ENCODE measurements around the gene GAA. TPM values are rescaled to one million over a fixed set of nuclear protein-coding genes. Genes with fewer than 3 reads are reported as not detected.

Gene GAA
- total RNA-seq, 1 experiment from 2014 or later, result 36.1 TPM

DNA sequence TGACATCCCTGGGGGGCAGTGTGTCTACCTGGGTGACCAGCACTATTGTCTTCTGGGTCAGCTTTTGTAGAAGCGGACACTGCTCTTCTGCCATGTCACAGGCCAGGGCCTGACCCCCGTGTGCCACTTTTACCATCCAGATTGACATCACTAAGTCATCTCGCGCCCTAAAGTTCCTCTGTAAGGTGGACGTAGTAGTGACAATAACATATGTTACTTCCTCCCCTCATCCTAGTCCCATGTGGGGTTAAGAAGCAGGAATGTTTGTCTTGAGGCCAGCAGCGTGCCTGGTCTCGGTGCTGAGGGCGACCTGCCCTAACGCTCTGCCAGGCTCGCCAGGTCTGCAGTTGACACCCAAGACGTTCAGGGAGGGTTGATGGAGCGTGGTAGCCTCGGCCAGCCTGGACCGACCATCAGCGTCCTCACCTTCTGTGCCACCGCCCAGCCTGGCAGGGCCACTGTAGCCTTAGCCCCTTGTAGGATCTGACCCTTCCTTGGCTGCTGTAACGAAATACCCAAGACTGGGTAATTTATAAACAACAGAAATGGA is 20.7 kb downstream of the GAA start:
- TF ChIP-seq POLR2AphosphoS5 (IDR thresholded peaks at IDR 0.05; ENCODE audit: low read depth, low read length), result no peak
- TF ChIP-seq SIN3A (IDR thresholded peaks at IDR 0.05; ENCODE audit: borderline replicate concordance, insufficient read depth, low read depth, low read length), result no peak
- TF ChIP-seq, protein P1, sequence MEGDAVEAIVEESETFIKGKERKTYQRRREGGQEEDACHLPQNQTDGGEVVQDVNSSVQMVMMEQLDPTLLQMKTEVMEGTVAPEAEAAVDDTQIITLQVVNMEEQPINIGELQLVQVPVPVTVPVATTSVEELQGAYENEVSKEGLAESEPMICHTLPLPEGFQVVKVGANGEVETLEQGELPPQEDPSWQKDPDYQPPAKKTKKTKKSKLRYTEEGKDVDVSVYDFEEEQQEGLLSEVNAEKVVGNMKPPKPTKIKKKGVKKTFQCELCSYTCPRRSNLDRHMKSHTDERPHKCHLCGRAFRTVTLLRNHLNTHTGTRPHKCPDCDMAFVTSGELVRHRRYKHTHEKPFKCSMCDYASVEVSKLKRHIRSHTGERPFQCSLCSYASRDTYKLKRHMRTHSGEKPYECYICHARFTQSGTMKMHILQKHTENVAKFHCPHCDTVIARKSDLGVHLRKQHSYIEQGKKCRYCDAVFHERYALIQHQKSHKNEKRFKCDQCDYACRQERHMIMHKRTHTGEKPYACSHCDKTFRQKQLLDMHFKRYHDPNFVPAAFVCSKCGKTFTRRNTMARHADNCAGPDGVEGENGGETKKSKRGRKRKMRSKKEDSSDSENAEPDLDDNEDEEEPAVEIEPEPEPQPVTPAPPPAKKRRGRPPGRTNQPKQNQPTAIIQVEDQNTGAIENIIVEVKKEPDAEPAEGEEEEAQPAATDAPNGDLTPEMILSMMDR (IDR thresholded peaks at IDR 0.05), result no peak
- intact Hi-C loops (cut with micrococcal nuclease; ENCODE audit: unreplicated experiment), result no loop called here
- no TSS peak for BruUV-seq (replicated peaks)
- DNase-seq (ENCODE audit: low read depth, low spot score), result no peak
- Histone ChIP-seq H3K9me3 (ENCODE audit: control insufficient read depth, insufficient read depth, low read depth, low read length) (no peaks in the 10 kb centered on the region), H3K36me3 (ENCODE audit: control insufficient read depth, insufficient read depth, low read length) (no peaks in the 10 kb centered on the region), H3K4me1 (ENCODE audit: control insufficient read depth, insufficient read depth, low read length) (0 out of 2 replicates have a peak, but pooled peaks cover 3% of the 10 kb centered on the region), H3K27ac (ENCODE audit: low read length) (no peak overlapping the region), H3K27me3 (ENCODE audit: control insufficient read depth, insufficient read depth, low read length) (no peaks in the 10 kb centered on the region), H3K4me3 (ENCODE audit: low read depth in 2 of 2, low read length in 2 of 2) (no peak overlapping the region)
- in situ Hi-C loops (cut with HindIII; ENCODE audit: low pct_unique_long_range_greater_than_20kb, low sequenced_read_pairs), result no loop called here
- ATAC-seq, result no peak
- ChIA-PET CTCF (no interaction called here), POLR2A (no interaction called here)

DNA sequence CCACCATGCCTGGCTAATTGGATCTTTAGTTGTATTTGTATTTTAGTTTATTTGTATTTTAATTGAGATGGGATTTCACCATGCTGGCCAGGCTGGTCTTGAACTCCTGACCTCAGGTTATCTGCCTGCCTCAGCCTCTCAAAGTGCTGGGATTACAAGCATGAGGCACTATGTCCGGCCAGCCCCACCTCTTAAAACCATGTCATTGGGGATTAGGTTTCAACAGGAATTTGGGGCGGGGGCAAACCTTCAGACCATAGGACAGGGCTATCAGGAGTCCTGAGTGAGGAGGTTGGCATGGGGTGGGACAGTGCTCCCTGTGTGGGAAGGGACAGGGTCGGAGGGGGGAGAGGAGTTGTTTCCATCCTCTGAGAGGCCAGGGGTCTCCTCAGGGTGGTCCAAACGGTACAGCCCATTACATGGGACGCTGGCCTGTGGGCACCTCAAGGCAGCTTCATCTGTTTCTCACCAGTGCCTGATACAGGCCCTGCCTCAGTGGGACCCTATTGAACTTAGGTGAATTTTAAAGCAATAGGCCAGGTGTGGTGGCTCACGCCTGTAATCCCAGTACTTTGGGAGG is 21.6 kb downstream of the GAA start:
- H3K4me3 ChIP-seq (ENCODE audit: low read depth in 2 of 2, low read length in 2 of 2), result no peak overlapping the region
- no peak for TF ChIP-seq POLR2AphosphoS5 (IDR thresholded peaks at IDR 0.05; ENCODE audit: low read depth, low read length)
- TF ChIP-seq SIN3A (IDR thresholded peaks at IDR 0.05; ENCODE audit: borderline replicate concordance, insufficient read depth, low read depth, low read length), result no peak
- TF ChIP-seq, protein P2, sequence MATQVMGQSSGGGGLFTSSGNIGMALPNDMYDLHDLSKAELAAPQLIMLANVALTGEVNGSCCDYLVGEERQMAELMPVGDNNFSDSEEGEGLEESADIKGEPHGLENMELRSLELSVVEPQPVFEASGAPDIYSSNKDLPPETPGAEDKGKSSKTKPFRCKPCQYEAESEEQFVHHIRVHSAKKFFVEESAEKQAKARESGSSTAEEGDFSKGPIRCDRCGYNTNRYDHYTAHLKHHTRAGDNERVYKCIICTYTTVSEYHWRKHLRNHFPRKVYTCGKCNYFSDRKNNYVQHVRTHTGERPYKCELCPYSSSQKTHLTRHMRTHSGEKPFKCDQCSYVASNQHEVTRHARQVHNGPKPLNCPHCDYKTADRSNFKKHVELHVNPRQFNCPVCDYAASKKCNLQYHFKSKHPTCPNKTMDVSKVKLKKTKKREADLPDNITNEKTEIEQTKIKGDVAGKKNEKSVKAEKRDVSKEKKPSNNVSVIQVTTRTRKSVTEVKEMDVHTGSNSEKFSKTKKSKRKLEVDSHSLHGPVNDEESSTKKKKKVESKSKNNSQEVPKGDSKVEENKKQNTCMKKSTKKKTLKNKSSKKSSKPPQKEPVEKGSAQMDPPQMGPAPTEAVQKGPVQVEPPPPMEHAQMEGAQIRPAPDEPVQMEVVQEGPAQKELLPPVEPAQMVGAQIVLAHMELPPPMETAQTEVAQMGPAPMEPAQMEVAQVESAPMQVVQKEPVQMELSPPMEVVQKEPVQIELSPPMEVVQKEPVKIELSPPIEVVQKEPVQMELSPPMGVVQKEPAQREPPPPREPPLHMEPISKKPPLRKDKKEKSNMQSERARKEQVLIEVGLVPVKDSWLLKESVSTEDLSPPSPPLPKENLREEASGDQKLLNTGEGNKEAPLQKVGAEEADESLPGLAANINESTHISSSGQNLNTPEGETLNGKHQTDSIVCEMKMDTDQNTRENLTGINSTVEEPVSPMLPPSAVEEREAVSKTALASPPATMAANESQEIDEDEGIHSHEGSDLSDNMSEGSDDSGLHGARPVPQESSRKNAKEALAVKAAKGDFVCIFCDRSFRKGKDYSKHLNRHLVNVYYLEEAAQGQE (IDR thresholded peaks at IDR 0.05; ENCODE audit: insufficient read depth in 1 of 2, low read depth in 2 of 2, low read length in 1 of 2), result no peak
- TF ChIP-seq, protein P1 (IDR thresholded peaks at IDR 0.05), result no peak
- no peak overlapping the region for H3K27ac ChIP-seq (ENCODE audit: low read length)
- H3K4me1 ChIP-seq (ENCODE audit: control insufficient read depth, insufficient read depth, low read length), result 0 out of 2 replicates have a peak, but pooled peaks cover 3% of the 10 kb centered on the region
- no peak for ATAC-seq
- H3K27me3 ChIP-seq (ENCODE audit: control insufficient read depth, insufficient read depth, low read length), result no peaks in the 10 kb centered on the region
- in situ Hi-C loops (cut with HindIII; ENCODE audit: low pct_unique_long_range_greater_than_20kb, low sequenced_read_pairs), result no loop called here
- ChIA-PET POLR2A (no interaction called here), CTCF (no interaction called here)
- intact Hi-C loops (cut with micrococcal nuclease; ENCODE audit: unreplicated experiment), result no loop called here
- H3K36me3 ChIP-seq (ENCODE audit: control insufficient read depth, insufficient read depth, low read length), result no peaks in the 10 kb centered on the region
- H3K9me3 ChIP-seq (ENCODE audit: control insufficient read depth, insufficient read depth, low read depth, low read length), result no peaks in the 10 kb centered on the region
- no peak for DNase-seq (ENCODE audit: low read depth, low spot score)
- BruUV-seq (replicated peaks), result no TSS peak

Data from Panc1 (cell line).